ENCODE measurements around the gene NDUFB4. TPM values are rescaled to one million over a fixed set of nuclear protein-coding genes. Genes with fewer than 3 reads are reported as not detected.

The NDUFB4 gene
- total RNA-seq, 4 donors from 2014 or later = 114 to 235 (median 143) TPM

- DNase-seq (ENCODE audit: low spot score in 2 of 2) = no peak
- 23 to 35% methylated on average over 3 of the region's 3 CpGs for WGBS, 2 donors
- no peak for TF ChIP-seq CTCF (IDR thresholded peaks at IDR 0.05)
- no peak for TF ChIP-seq POLR2A (IDR thresholded peaks at IDR 0.05)
- intact Hi-C loops (cut with DNase I; ENCODE audit: low total_unique reads) = loop anchor here (10.0 kb wide), 1 partner anchor 226 kb away; no protein-coding TSS in a partner anchor
- H3K4me3 ChIP-seq (ENCODE audit: low read depth, poor library complexity, severe bottlenecking) = no peak overlapping the region
Measured at GRCh38 chr3:120568598-120568997, 27.5 kb upstream of the NDUFB4 start.

- intact Hi-C loops (cut with DNase I; ENCODE audit: low total_unique reads) = loop anchor here (10.0 kb wide), 1 partner anchor 225 kb away; no protein-coding TSS in a partner anchor
- DNase-seq (ENCODE audit: low spot score in 2 of 2) = no peak
Measured at GRCh38 chr3:120569222-120570057, 26.7 kb upstream of the NDUFB4 start.

GRCh38 chr3:120572027-120572426 lies 24.1 kb upstream of the NDUFB4 start:
- TF ChIP-seq CTCF (IDR thresholded peaks at IDR 0.05) (no peak), POLR2A (IDR thresholded peaks at IDR 0.05) (no peak)
- WGBS, 2 donors = 68% methylated on average over 2 of the region's 2 CpGs
- H3K4me3 ChIP-seq (ENCODE audit: low read depth, poor library complexity, severe bottlenecking) = no peak overlapping the region
- DNase-seq (ENCODE audit: low spot score in 2 of 2) = no peak
- intact Hi-C loops (cut with DNase I; ENCODE audit: low total_unique reads) = no loop called here

More at GRCh38 chr3:120569222-120570057, 26.7 kb upstream of the NDUFB4 start:
- no peak for TF ChIP-seq CTCF (IDR thresholded peaks at IDR 0.05)
- no peak for TF ChIP-seq POLR2A (IDR thresholded peaks at IDR 0.05)
- no peak overlapping the region for H3K4me3 ChIP-seq (ENCODE audit: low read depth, poor library complexity, severe bottlenecking)
- WGBS, 2 donors = 74 to 78% methylated on average over 12 of the region's 12 CpGs

- WGBS, 2 donors = 83% methylated on average over 3 of the region's 3 CpGs
Measured at GRCh38 chr3:120587332-120587975, 8.7 kb upstream of the NDUFB4 start.

GRCh38 chr3:120595788-120596115 lies 384 bp upstream of the NDUFB4 start:
- H3K4me3 ChIP-seq (ENCODE audit: low read depth, poor library complexity, severe bottlenecking) = peak overlapping the region; percentile 66
- 2 to 5% methylated on average over 4 of the region's 4 CpGs for WGBS, 2 donors
- DNase-seq (ENCODE audit: low spot score in 2 of 2) = no peak
- no peak for TF ChIP-seq CTCF (IDR thresholded peaks at IDR 0.05)
- no peak for TF ChIP-seq POLR2A (IDR thresholded peaks at IDR 0.05)
- intact Hi-C loops (cut with DNase I; ENCODE audit: low total_unique reads) = no loop called here

More at GRCh38 chr3:120587332-120587975, 8.7 kb upstream of the NDUFB4 start:
- DNase-seq (ENCODE audit: low spot score in 2 of 2) = no peak
- intact Hi-C loops (cut with DNase I; ENCODE audit: low total_unique reads) = no loop called here
- H3K4me3 ChIP-seq (ENCODE audit: low read depth, poor library complexity, severe bottlenecking) = no peak overlapping the region
- TF ChIP-seq CTCF (IDR thresholded peaks at IDR 0.05) (no peak), POLR2A (IDR thresholded peaks at IDR 0.05) (no peak)

All from lower leg skin (tissue), 4 donors.